ENCODE measurements around the gene VPS51. TPM values are rescaled to one million over a fixed set of nuclear protein-coding genes. Genes with fewer than 3 reads are reported as not detected.

The VPS51 gene
- total and polyA plus RNA-seq, 2 of the 13 experiments (the other 11 are each of a cell fraction or from before 2014, with no cell fraction given) = 76.3 to 90.6 TPM

DNA sequence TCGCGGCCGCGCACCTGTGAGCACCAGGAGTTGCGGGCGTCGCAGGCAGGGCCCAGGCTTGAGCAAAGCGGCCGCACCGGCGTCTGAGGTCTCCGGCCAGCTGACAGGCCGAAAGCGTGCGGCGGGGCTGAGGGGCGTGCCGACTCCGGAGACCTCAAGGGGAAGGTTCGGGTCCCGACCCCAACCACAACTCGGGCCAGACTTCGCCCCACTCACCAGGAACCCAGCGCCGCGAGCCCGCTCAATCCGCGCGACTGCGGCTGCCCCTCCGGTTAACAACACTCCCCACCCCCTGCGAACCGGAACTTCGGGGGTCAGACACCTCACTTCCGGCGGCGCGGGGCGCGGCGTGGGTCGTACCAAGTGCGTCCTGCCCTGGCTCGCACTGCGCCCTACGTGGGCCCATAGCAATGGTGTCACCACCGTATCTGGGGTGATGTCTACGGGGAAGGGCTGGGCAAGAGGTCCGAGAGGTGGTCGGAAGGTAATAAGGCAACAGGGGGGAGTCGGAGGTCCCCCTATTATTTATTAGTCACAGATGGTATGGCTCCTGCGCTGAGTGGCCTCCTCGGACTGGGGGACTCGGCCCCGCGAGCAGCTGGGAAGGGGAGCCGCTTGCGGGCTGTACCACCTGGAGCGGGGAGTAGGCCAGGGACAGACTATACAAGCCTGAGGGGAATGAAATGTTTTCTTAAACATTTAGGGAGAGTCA lies 38.4 kb downstream of the VPS51 start, which contains the start of gene SYVN1 (continued):
- TF ChIP-seq ARID4A (CRISPR knock-in tag; IDR thresholded peaks at IDR 0.05; ENCODE audit: borderline replicate concordance) (peak; percentile 90; the same call in 1 of the 2 replicates), ZSCAN29 (CRISPR knock-in tag; conservative IDR thresholded peaks at IDR 0.05) (peak; percentile 20; the same call in 1 of the 2 replicates), ZNF331 (CRISPR knock-in tag; IDR thresholded peaks at IDR 0.05) (0 out of 2 replicates have a peak, but pooled peaks have one; percentile 44), ZNF160 (CRISPR knock-in tag; IDR thresholded peaks at IDR 0.05) (peak; percentile 67; the same call in 1 of the 2 replicates), ZNF790 (CRISPR knock-in tag; IDR thresholded peaks at IDR 0.05; ENCODE audit: borderline replicate concordance) (no peak), ZNF572 (CRISPR knock-in tag; IDR thresholded peaks at IDR 0.05) (peak; percentile 75; the same call in 1 of the 2 replicates), ZNF800 (CRISPR knock-in tag; IDR thresholded peaks at IDR 0.05) (peak; percentile 47; the same call in 1 of the 2 replicates), ZNF747 (CRISPR knock-in tag; IDR thresholded peaks at IDR 0.05; ENCODE audit: borderline replicate concordance) (peak; percentile 88), STAT5B (CRISPR knock-in tag; IDR thresholded peaks at IDR 0.05) (0 out of 2 replicates have a peak, but pooled peaks have one; percentile 25), E2F2 (CRISPR knock-in tag; IDR thresholded peaks at IDR 0.05; ENCODE audit: borderline replicate concordance) (peak; percentile 64; the same call in 1 of the 2 replicates), ELF4 (CRISPR knock-in tag; IDR thresholded peaks at IDR 0.05; ENCODE audit: borderline replicate concordance) (0 out of 2 replicates have a peak, but pooled peaks have one; percentile 32), ZSCAN30 (CRISPR knock-in tag; IDR thresholded peaks at IDR 0.05) (0 out of 2 replicates have a peak, but pooled peaks have one; percentile 60), ZNF781 (CRISPR knock-in tag; IDR thresholded peaks at IDR 0.05; ENCODE audit: borderline replicate concordance, not compliant biosample characterization) (peak; percentile 3), ETV5 (CRISPR knock-in tag; IDR thresholded peaks at IDR 0.05; ENCODE audit: borderline replicate concordance) (peak; percentile 86)
- TF ChIP-seq, protein P1, sequence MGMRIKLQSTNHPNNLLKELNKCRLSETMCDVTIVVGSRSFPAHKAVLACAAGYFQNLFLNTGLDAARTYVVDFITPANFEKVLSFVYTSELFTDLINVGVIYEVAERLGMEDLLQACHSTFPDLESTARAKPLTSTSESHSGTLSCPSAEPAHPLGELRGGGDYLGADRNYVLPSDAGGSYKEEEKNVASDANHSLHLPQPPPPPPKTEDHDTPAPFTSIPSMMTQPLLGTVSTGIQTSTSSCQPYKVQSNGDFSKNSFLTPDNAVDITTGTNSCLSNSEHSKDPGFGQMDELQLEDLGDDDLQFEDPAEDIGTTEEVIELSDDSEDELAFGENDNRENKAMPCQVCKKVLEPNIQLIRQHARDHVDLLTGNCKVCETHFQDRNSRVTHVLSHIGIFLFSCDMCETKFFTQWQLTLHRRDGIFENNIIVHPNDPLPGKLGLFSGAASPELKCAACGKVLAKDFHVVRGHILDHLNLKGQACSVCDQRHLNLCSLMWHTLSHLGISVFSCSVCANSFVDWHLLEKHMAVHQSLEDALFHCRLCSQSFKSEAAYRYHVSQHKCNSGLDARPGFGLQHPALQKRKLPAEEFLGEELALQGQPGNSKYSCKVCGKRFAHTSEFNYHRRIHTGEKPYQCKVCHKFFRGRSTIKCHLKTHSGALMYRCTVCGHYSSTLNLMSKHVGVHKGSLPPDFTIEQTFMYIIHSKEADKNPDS (CRISPR knock-in tag; IDR thresholded peaks at IDR 0.05) = no peak
- TF ChIP-seq, protein P2, sequence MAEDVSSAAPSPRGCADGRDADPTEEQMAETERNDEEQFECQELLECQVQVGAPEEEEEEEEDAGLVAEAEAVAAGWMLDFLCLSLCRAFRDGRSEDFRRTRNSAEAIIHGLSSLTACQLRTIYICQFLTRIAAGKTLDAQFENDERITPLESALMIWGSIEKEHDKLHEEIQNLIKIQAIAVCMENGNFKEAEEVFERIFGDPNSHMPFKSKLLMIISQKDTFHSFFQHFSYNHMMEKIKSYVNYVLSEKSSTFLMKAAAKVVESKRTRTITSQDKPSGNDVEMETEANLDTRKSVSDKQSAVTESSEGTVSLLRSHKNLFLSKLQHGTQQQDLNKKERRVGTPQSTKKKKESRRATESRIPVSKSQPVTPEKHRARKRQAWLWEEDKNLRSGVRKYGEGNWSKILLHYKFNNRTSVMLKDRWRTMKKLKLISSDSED (CRISPR knock-in tag; IDR thresholded peaks at IDR 0.05) = no peak
